Astrocyte (in vitro differentiated cells and primary cell): ENCODE results near the gene F3. TPM values are rescaled to one million over a fixed set of nuclear protein-coding genes. Genes with fewer than 3 reads are reported as not detected.

Experiments
- DNase-seq: peaks from one replicate; pipeline ENCODE4 v3.0.0-alpha.2; 2010; ENCODE audit warnings: low read depth
- FAIRE-seq: peaks from 2 replicates; lab custom pipeline; 2011; peaks lifted over from hg19 to GRCh38; lab: Jason Lieb, UNC
- H2AFZ ChIP-seq: 2 replicates; pipeline ENCODE4 v1.6.0; 2012; ENCODE audit warnings: low read depth, low read length, inconsistent platforms
- H3K27ac ChIP-seq: 2 replicates; pipeline ENCODE4 v1.5.1; 2011; ENCODE audit warnings: low read depth, low read length, inconsistent platforms
- H3K27me3 ChIP-seq: 2 replicates; pipeline ENCODE4 v1.6.0; 2011; ENCODE audit warnings: low read length, inconsistent platforms; ENCODE audit not compliant: insufficient read depth
- H3K36me3 ChIP-seq: 2 replicates; pipeline ENCODE4 v1.5.1; 2011; ENCODE audit warnings: low read length, inconsistent platforms; ENCODE audit not compliant: insufficient read depth
- H3K4me1 ChIP-seq: 2 replicates; pipeline ENCODE4 v1.5.1; 2011; ENCODE audit warnings: low read length, inconsistent platforms; ENCODE audit not compliant: insufficient read depth
- H3K4me2 ChIP-seq: 2 replicates; pipeline ENCODE4 v1.6.0; 2012; ENCODE audit warnings: low read length, inconsistent platforms
- H3K4me3 ChIP-seq: 2 replicates; pipeline ENCODE4 v1.5.1; 2011; ENCODE audit warnings: low read depth, mild to moderate bottlenecking, low read length, inconsistent platforms; ENCODE audit not compliant: insufficient read depth
- H3K79me2 ChIP-seq: 2 replicates; pipeline ENCODE4 v1.6.0; 2012; ENCODE audit warnings: mild to moderate bottlenecking, low read length, inconsistent platforms; ENCODE audit not compliant: insufficient read depth
- H3K9ac ChIP-seq: 2 replicates; pipeline ENCODE4 v1.6.0; 2012; ENCODE audit warnings: mild to moderate bottlenecking, low read length, inconsistent platforms
- H3K9me3 ChIP-seq: 2 replicates; pipeline ENCODE4 v1.5.1; 2012; ENCODE audit warnings: low read depth, mild to moderate bottlenecking, low read length, inconsistent platforms; ENCODE audit not compliant: insufficient read depth
- H4K20me1 ChIP-seq: 2 replicates; pipeline ENCODE4 v1.6.0; 2012; ENCODE audit warnings: low read length, inconsistent platforms; ENCODE audit not compliant: insufficient read depth
- H3K27ac Mint-ChIP-seq: one replicate; pipeline ENCODE4 v1.8.0; 2021; ENCODE audit warnings: mild to moderate bottlenecking, mixed read lengths; ENCODE audit not compliant: unreplicated experiment
- H3K27me3 Mint-ChIP-seq: one replicate; pipeline ENCODE4 v1.8.0; 2021; ENCODE audit warnings: low read depth, mixed read lengths; ENCODE audit not compliant: unreplicated experiment
- H3K36me3 Mint-ChIP-seq: one replicate; pipeline ENCODE4 v1.8.0; 2021; ENCODE audit warnings: low read depth, mixed read lengths; ENCODE audit not compliant: unreplicated experiment
- H3K4me1 Mint-ChIP-seq: one replicate; pipeline ENCODE4 v1.8.0; 2021; ENCODE audit warnings: low read depth, mixed read lengths; ENCODE audit not compliant: unreplicated experiment
- H3K4me3 Mint-ChIP-seq: one replicate; pipeline ENCODE4 v1.8.0; 2021; ENCODE audit warnings: mild to moderate bottlenecking, moderate library complexity, mixed read lengths; ENCODE audit not compliant: unreplicated experiment
- H3K9me3 Mint-ChIP-seq: one replicate; pipeline ENCODE4 v1.8.0; 2021; ENCODE audit warnings: mild to moderate bottlenecking, mixed read lengths; ENCODE audit not compliant: unreplicated experiment
- EZH2 ChIP-seq: IDR thresholded peaks from 2 replicates; pipeline ENCODE4 v1.6.1; 2012; ENCODE audit warnings: mild to moderate bottlenecking, low read length, inconsistent platforms; ENCODE audit not compliant: insufficient read depth
- total RNA-seq: library from RNA; stranded (reverse); gene quantifications from 2 replicates; pipeline ENCODE4 v1.2.1, GENCODE V29; 2021
- TF ChIP-seq, protein P1 (sequence below): IDR thresholded peaks from 2 replicates; pipeline ENCODE4 v1.5.1; 2011; ENCODE audit warnings: low read depth, mild to moderate bottlenecking, inconsistent platforms, low read length, moderate library complexity; ENCODE audit not compliant: insufficient read depth

Gene F3
- total RNA-seq, 1 donor from 2014 or later, result 36.1 TPM

- H3K9me3 Mint-ChIP-seq, result no peaks in the 10 kb centered on the region
- FAIRE-seq (no peak), DNase-seq (no peak)
- Histone ChIP-seq H3K27me3 (no peaks in the 10 kb centered on the region), H3K9me3 (no peaks in the 10 kb centered on the region), H3K9ac (no peak overlapping the region), H3K4me2 (no peak overlapping the region), H3K27ac (no peak overlapping the region), H3K36me3 (peaks cover 15% of the 10 kb centered on the region), H3K4me3 (no peak overlapping the region), H2AFZ (no peak overlapping the region), H3K79me2 (no peaks in the 10 kb centered on the region), H4K20me1 (no peaks in the 10 kb centered on the region), H3K4me1 (no peaks in the 10 kb centered on the region)
- H3K27ac Mint-ChIP-seq, result no peak overlapping the region
- H3K4me1 Mint-ChIP-seq, result peaks cover 4% of the 10 kb centered on the region
- H3K4me3 Mint-ChIP-seq, result no peak overlapping the region
- peaks cover 16% of the 10 kb centered on the region for H3K36me3 Mint-ChIP-seq
- H3K27me3 Mint-ChIP-seq, result no peaks in the 10 kb centered on the region
- TF ChIP-seq EZH2, result no peak
- TF ChIP-seq, protein P1, sequence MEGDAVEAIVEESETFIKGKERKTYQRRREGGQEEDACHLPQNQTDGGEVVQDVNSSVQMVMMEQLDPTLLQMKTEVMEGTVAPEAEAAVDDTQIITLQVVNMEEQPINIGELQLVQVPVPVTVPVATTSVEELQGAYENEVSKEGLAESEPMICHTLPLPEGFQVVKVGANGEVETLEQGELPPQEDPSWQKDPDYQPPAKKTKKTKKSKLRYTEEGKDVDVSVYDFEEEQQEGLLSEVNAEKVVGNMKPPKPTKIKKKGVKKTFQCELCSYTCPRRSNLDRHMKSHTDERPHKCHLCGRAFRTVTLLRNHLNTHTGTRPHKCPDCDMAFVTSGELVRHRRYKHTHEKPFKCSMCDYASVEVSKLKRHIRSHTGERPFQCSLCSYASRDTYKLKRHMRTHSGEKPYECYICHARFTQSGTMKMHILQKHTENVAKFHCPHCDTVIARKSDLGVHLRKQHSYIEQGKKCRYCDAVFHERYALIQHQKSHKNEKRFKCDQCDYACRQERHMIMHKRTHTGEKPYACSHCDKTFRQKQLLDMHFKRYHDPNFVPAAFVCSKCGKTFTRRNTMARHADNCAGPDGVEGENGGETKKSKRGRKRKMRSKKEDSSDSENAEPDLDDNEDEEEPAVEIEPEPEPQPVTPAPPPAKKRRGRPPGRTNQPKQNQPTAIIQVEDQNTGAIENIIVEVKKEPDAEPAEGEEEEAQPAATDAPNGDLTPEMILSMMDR, result no peak
These were observed 39.6 kb downstream of the F3 start for GRCh38 chr1:94501935-94502334.

- Mint-ChIP-seq H3K36me3 (peaks cover 16% of the 10 kb centered on the region), H3K9me3 (no peaks in the 10 kb centered on the region), H3K4me3 (no peak overlapping the region), H3K27me3 (no peaks in the 10 kb centered on the region), H3K27ac (no peak overlapping the region), H3K4me1 (peaks cover 4% of the 10 kb centered on the region)
- Histone ChIP-seq H3K27ac (no peak overlapping the region), H3K4me2 (no peak overlapping the region), H3K9ac (no peak overlapping the region), H3K4me1 (no peaks in the 10 kb centered on the region), H3K4me3 (no peak overlapping the region), H3K9me3 (no peaks in the 10 kb centered on the region), H4K20me1 (no peaks in the 10 kb centered on the region), H3K27me3 (no peaks in the 10 kb centered on the region), H2AFZ (no peak overlapping the region), H3K36me3 (peaks cover 15% of the 10 kb centered on the region), H3K79me2 (no peaks in the 10 kb centered on the region)
- TF ChIP-seq, protein P1, result no peak
- no peak for TF ChIP-seq EZH2
- no peak for DNase-seq
- no peak for FAIRE-seq
These were observed 40.1 kb downstream of the F3 start for GRCh38 chr1:94501426-94501825.

- Histone ChIP-seq H3K4me2 (no peak overlapping the region), H3K9me3 (no peaks in the 10 kb centered on the region), H3K9ac (no peak overlapping the region), H3K4me3 (no peak overlapping the region), H3K4me1 (no peaks in the 10 kb centered on the region), H3K36me3 (peaks cover 9% of the 10 kb centered on the region), H3K27ac (no peak overlapping the region), H2AFZ (no peak overlapping the region), H3K27me3 (no peaks in the 10 kb centered on the region), H4K20me1 (no peaks in the 10 kb centered on the region), H3K79me2 (no peaks in the 10 kb centered on the region)
- no peaks in the 10 kb centered on the region for H3K4me1 Mint-ChIP-seq
- DNase-seq (no peak), FAIRE-seq (no peak)
- TF ChIP-seq EZH2, result no peak
- TF ChIP-seq, protein P1, result no peak
- no peaks in the 10 kb centered on the region for H3K9me3 Mint-ChIP-seq
- H3K27ac Mint-ChIP-seq, result no peak overlapping the region
- no peak overlapping the region for H3K4me3 Mint-ChIP-seq
- H3K27me3 Mint-ChIP-seq, result no peaks in the 10 kb centered on the region
- H3K36me3 Mint-ChIP-seq, result peaks cover 15% of the 10 kb centered on the region
These were observed 45.3 kb downstream of the F3 start for GRCh38 chr1:94496076-94496755.
